ENCODE results near the gene FAM24B. TPM values are rescaled to one million over a fixed set of nuclear protein-coding genes. Genes with fewer than 3 reads are reported as not detected.

FAM24B gene
- total RNA-seq (2022) (17.7 and 19.0 TPM in 2 replicates), Bru-seq, nascent RNA (percentile 86 among the genes with signal in this experiment), BruChase-seq, experiment 1, labeled RNA remaining after a 2-hour chase (percentile 68 among the genes with signal in this experiment), BruChase-seq, experiment 2, labeled RNA remaining after a 6-hour chase (percentile 59 among the genes with signal in this experiment)
- long read RNA-seq, transcript FAM24B-202 (4 exons, 745 nt), result major isoform, 5 of 15 reads
- long read RNA-seq, partial matches to known transcripts, result 0 of 15 reads
- long read RNA-seq, other reads (novel, unspliced or antisense), result 6 of 15 reads

- POLR2A ChIA-PET, result interaction anchor here (0.6 to 1.4 kb wide), 3 partner anchors 75 to 79 kb away, joined by 3 to 6 read pairs (median 5); partner anchors contain the start of gene C10orf88
- H3K9me3 Mint-ChIP-seq (ENCODE audit: unreplicated experiment), result peaks cover 8% of the 10 kb centered on the region
- peak within 1 kb of the TSS; percentile 52 for H3K4me3 ChIP-seq (ENCODE audit: low read depth, low read length)
- peaks cover 20% of the 10 kb centered on the region for H3K36me3 Mint-ChIP-seq (ENCODE audit: insufficient read depth, unreplicated experiment)
- no TSS peak for BruUV-seq (replicated peaks)
- intact Hi-C loops (cut with micrococcal nuclease; ENCODE audit: unreplicated experiment), result loop anchor here (10.0 kb wide), 1 partner anchor 75 kb away; the partner anchor contains the start of gene C10orf88
- H3K9me3 ChIP-seq, result no peaks in the 10 kb centered on the region
- H3K27me3 Mint-ChIP-seq (ENCODE audit: insufficient read depth, unreplicated experiment), result no peaks in the 10 kb centered on the region
- H3K4me1 Mint-ChIP-seq (ENCODE audit: low read depth, unreplicated experiment), result peaks cover 19% of the 10 kb centered on the region
- TF ChIP-seq CTCF (IDR thresholded peaks at IDR 0.05; ENCODE audit: insufficient read depth in 1 of 2, low read depth in 1 of 2, low read length in 1 of 2, severe bottlenecking in 1 of 2, unreplicated experiment in 1 of 2), result no peak
- H3K4me1 ChIP-seq, result peaks cover 16% of the 10 kb centered on the region; the same call in 1 of the 2 replicates
- CTCF ChIA-PET, result interaction anchor here (0.7 kb wide), 1 partner anchor 612 kb away, joined by 3 read pairs; no protein-coding TSS in a partner anchor
- H3K27me3 ChIP-seq (replicated peaks; ENCODE audit: control insufficient read depth, insufficient read depth, low read length), result no peaks in the 10 kb centered on the region
- peaks cover 1% of the 10 kb centered on the region; the same call in 1 of the 2 replicates for H3K36me3 ChIP-seq (ENCODE audit: control insufficient read depth, insufficient read depth, low read length)
- H3K27ac Mint-ChIP-seq (ENCODE audit: unreplicated experiment), result peak within 1 kb of the TSS; percentile 90
- H3K4me3 Mint-ChIP-seq (ENCODE audit: unreplicated experiment), result peak within 1 kb of the TSS; percentile 94
- peak; percentile 97 to 98 for DNase-seq
Measured at GRCh38 chr10:122879339-122880273, at the start of gene FAM24B. TSS of gene FAM24B (minus strand) at chr10:122879581. CDS start at chr10:122850515, 29,066 bp downstream.

- DNase-seq, result no peak
- Histone ChIP-seq H3K27me3 (replicated peaks; ENCODE audit: control insufficient read depth, insufficient read depth, low read length) (no peaks in the 10 kb centered on the region), H3K9me3 (no peaks in the 10 kb centered on the region), H3K4me1 (no peaks in the 10 kb centered on the region), H3K4me3 (ENCODE audit: low read depth, low read length) (no peak overlapping the region), H3K36me3 (ENCODE audit: control insufficient read depth, insufficient read depth, low read length) (no peaks in the 10 kb centered on the region)
- intact Hi-C loops (cut with micrococcal nuclease; ENCODE audit: unreplicated experiment), result no loop called here
- ChIA-PET POLR2A (no interaction called here), CTCF (no interaction called here)
- Mint-ChIP-seq H3K4me1 (ENCODE audit: low read depth, unreplicated experiment) (no peaks in the 10 kb centered on the region), H3K4me3 (ENCODE audit: unreplicated experiment) (no peak overlapping the region), H3K27ac (ENCODE audit: unreplicated experiment) (no peak overlapping the region), H3K9me3 (ENCODE audit: unreplicated experiment) (no peaks in the 10 kb centered on the region), H3K36me3 (ENCODE audit: insufficient read depth, unreplicated experiment) (no peaks in the 10 kb centered on the region), H3K27me3 (ENCODE audit: insufficient read depth, unreplicated experiment) (peaks cover 3% of the 10 kb centered on the region)
- no TSS peak for BruUV-seq (replicated peaks)
- no peak for TF ChIP-seq CTCF (IDR thresholded peaks at IDR 0.05; ENCODE audit: insufficient read depth in 1 of 2, low read depth in 1 of 2, low read length in 1 of 2, severe bottlenecking in 1 of 2, unreplicated experiment in 1 of 2)
Measured at GRCh38 chr10:122915700-122916099, 36.3 kb upstream of the FAM24B start.

- Mint-ChIP-seq H3K36me3 (ENCODE audit: insufficient read depth, unreplicated experiment) (no peaks in the 10 kb centered on the region), H3K4me1 (ENCODE audit: low read depth, unreplicated experiment) (no peaks in the 10 kb centered on the region), H3K4me3 (ENCODE audit: unreplicated experiment) (no peak overlapping the region), H3K27ac (ENCODE audit: unreplicated experiment) (no peak overlapping the region), H3K27me3 (ENCODE audit: insufficient read depth, unreplicated experiment) (peaks cover 6% of the 10 kb centered on the region), H3K9me3 (ENCODE audit: unreplicated experiment) (no peaks in the 10 kb centered on the region)
- Histone ChIP-seq H3K4me1 (no peaks in the 10 kb centered on the region), H3K27me3 (replicated peaks; ENCODE audit: control insufficient read depth, insufficient read depth, low read length) (no peaks in the 10 kb centered on the region), H3K9me3 (no peaks in the 10 kb centered on the region), H3K36me3 (ENCODE audit: control insufficient read depth, insufficient read depth, low read length) (no peaks in the 10 kb centered on the region), H3K4me3 (ENCODE audit: low read depth, low read length) (no peak overlapping the region)
- peak; percentile 62 to 86 for DNase-seq
- no TSS peak for BruUV-seq (replicated peaks)
- TF ChIP-seq CTCF (IDR thresholded peaks at IDR 0.05; ENCODE audit: insufficient read depth in 1 of 2, low read depth in 1 of 2, low read length in 1 of 2, severe bottlenecking in 1 of 2, unreplicated experiment in 1 of 2), result no peak
- POLR2A ChIA-PET, result no interaction called here
- CTCF ChIA-PET, result no interaction called here
- intact Hi-C loops (cut with micrococcal nuclease; ENCODE audit: unreplicated experiment), result no loop called here
Measured at GRCh38 chr10:122911889-122912484, 32.6 kb upstream of the FAM24B start.

Measured in Caco-2 (cell line).